Astrocyte of the spinal cord (primary cell): Measurements from ENCODE around the gene RUSC1.

Experiments
- DNase-seq: peaks from one replicate; pipeline ENCODE4 v3.0.0; 2011; ENCODE audit warnings: low read depth, low spot score
- H3K4me3 ChIP-seq: 2 replicates; pipeline ENCODE4 v1.5.1; 2011; ENCODE audit warnings: low read depth, mild to moderate bottlenecking, low read length, moderate library complexity
- CTCF ChIP-seq: IDR thresholded peaks from 2 replicates; pipeline ENCODE4 v1.5.1; 2012; ENCODE audit warnings: low read depth, mild to moderate bottlenecking, low read length, inconsistent platforms
- in situ Hi-C: cut with HindIII; loops from 2 replicates; pipeline ENCODE4 v1.10.0; 2017; ENCODE audit warnings: low sequenced_read_pairs

Gene RUSC1

GRCh38 chr1:155301342-155301841, 19.3 kb upstream of the RUSC1 start, which contains the start of gene PKLR:
PKLR (minus strand) TSS chr1:155301438; CDS start chr1:155301395, 43 bp downstream.
- in situ Hi-C loops = no loop called here
- H3K4me3 ChIP-seq = no peak within 1 kb of the TSS
- TF ChIP-seq CTCF = no peak
- no peak for DNase-seq

GRCh38 chr1:155304558-155305063, 16.1 kb upstream of the RUSC1 start:
- no peak for TF ChIP-seq CTCF
- in situ Hi-C loops = no loop called here
- no peak overlapping the region for H3K4me3 ChIP-seq
- DNase-seq = no peak

- in situ Hi-C loops = no loop called here
- TF ChIP-seq CTCF = no peak
- H3K4me3 ChIP-seq = no peak overlapping the region
- no peak for DNase-seq
Observed at GRCh38 chr1:155305881-155306391, 14.8 kb upstream of the RUSC1 start.

GRCh38 chr1:155307247-155307740, 13.4 kb upstream of the RUSC1 start:
- no peak overlapping the region for H3K4me3 ChIP-seq
- peak; percentile 20 for DNase-seq
- TF ChIP-seq CTCF = peak; percentile 42
- in situ Hi-C loops = no loop called here

- H3K4me3 ChIP-seq = peak within 1 kb of the TSS; percentile 98
- peak; percentile 99 for DNase-seq
- in situ Hi-C loops = no loop called here
- TF ChIP-seq CTCF = no peak
Observed at GRCh38 chr1:155308493-155309422, 11.9 kb upstream of the RUSC1 start, which contains the start of gene FDPS. FDPS (plus strand) TSS chr1:155308866; CDS start chr1:155309790, 924 bp downstream.

GRCh38 chr1:155309423-155310021, 11.2 kb upstream of the RUSC1 start:
- peak overlapping the region; percentile 98 for H3K4me3 ChIP-seq
- in situ Hi-C loops = no loop called here
- peak; percentile 3 for DNase-seq
- no peak for TF ChIP-seq CTCF
